ENCODE data around the gene ARFGAP2.

The ARFGAP2 gene

GRCh38 chr11:47176328-47177228, at the start of gene ARFGAP2:
Gene ARFGAP2, minus strand, starts transcription at chr11:47176879. Its CDS starts 26 bp downstream, at chr11:47176853.
- TF ChIP-seq, protein P1, sequence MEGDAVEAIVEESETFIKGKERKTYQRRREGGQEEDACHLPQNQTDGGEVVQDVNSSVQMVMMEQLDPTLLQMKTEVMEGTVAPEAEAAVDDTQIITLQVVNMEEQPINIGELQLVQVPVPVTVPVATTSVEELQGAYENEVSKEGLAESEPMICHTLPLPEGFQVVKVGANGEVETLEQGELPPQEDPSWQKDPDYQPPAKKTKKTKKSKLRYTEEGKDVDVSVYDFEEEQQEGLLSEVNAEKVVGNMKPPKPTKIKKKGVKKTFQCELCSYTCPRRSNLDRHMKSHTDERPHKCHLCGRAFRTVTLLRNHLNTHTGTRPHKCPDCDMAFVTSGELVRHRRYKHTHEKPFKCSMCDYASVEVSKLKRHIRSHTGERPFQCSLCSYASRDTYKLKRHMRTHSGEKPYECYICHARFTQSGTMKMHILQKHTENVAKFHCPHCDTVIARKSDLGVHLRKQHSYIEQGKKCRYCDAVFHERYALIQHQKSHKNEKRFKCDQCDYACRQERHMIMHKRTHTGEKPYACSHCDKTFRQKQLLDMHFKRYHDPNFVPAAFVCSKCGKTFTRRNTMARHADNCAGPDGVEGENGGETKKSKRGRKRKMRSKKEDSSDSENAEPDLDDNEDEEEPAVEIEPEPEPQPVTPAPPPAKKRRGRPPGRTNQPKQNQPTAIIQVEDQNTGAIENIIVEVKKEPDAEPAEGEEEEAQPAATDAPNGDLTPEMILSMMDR (conservative IDR thresholded peaks at IDR 0.05), result no peak
- H3K27ac ChIP-seq, result peak within 1 kb of the TSS; percentile 82

DNA sequence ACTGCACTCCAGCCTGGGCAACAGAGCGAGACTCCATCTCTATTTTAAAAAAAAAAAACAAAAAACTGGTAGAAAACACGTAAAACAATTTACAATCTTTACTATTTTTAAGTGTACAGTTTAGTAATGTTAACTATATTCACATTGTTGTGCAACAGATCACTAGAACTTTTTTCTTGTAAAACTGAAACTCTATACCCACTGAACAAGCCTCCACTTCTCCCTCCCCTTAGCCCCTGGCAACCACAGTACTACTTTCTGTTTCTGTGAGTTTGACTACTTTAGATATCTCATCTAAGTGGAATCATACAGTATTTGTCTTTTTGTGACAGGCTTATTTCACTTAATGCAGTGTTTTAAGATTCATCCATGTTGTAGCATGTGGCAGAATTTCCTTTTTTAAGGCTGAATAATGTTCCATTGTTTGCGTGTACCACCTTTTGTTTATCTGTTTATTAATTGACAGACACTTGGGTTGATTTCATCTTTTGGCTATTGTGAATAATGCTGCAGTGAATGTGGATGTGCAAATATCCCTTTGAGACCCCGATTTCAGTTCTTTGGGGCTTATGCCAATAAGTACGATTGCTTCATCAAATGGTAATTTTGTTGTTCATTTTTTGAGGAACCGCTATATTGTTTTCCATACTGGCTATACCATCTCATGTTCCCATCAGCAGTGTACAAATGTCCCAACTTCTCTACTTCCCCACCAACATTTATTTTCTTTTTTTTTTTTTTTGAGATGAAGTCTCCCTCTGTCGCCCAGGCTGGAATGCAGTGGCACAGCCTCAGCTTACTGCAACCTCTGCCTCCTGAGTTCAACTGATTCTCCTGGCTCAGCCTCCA, 49.1 kb upstream of the ARFGAP2 start:
- H3K27ac ChIP-seq, result no peak overlapping the region
- TF ChIP-seq, protein P1 (conservative IDR thresholded peaks at IDR 0.05), result no peak

DNA sequence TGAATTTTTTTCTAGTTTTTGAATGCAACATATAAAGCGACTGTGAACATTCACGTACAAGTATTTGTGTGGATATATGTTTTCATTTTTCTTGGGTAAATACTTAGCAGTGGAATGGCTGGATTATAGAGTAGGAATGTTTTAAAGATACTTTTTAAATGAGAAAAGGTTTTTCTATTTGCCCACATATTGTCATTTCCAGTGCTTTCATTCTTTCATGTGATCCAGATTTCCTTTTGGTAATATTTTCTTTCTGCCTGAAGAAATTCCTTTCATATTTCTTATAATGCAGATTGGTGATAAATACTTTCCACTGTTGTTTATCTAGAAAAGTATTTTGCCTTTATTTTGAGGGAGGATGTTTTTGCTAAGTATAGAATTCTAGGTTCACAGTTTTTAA, 46.0 kb upstream of the ARFGAP2 start:
- TF ChIP-seq, protein P1 (conservative IDR thresholded peaks at IDR 0.05), result no peak
- no peak overlapping the region for H3K27ac ChIP-seq

- TF ChIP-seq, protein P1 (conservative IDR thresholded peaks at IDR 0.05), result no peak
- H3K27ac ChIP-seq, result no peak overlapping the region
Measured at GRCh38 chr11:47220401-47220821, 43.7 kb upstream of the ARFGAP2 start.

DNA sequence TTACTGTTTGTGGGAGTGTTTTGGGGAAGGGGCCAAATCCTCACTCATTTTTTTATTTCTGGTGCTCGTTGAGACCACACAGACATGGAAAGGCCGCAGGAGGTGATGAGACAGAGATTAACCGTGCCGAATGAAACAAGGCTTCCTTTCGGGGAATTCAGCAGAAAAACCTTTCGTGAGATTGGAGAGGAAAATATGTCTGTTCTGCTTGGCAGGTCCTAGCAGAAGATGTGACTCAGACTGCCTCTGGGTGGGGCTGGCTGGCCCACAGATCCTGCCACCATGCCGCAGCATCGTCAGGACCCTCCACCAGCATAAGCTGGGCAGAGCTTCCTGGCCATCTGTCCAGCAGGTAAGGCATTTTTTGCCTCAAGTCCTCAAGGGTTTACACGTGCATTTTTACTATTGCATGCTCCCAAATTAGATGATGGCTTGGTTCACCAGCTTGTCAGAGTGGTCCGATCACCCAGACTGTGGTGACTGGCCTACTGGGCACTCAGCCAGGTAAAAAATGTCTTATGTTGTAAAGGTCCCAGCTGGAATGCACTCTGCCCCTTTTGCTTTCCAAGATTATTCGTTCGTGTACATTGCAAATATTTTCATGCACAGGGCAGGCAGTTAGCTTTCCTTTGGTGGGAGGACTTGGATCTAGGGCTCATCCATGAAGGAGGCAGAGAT, 39.6 kb upstream of the ARFGAP2 start:
- H3K27ac ChIP-seq, result no peak overlapping the region
- TF ChIP-seq, protein P1 (conservative IDR thresholded peaks at IDR 0.05), result no peak

DNA sequence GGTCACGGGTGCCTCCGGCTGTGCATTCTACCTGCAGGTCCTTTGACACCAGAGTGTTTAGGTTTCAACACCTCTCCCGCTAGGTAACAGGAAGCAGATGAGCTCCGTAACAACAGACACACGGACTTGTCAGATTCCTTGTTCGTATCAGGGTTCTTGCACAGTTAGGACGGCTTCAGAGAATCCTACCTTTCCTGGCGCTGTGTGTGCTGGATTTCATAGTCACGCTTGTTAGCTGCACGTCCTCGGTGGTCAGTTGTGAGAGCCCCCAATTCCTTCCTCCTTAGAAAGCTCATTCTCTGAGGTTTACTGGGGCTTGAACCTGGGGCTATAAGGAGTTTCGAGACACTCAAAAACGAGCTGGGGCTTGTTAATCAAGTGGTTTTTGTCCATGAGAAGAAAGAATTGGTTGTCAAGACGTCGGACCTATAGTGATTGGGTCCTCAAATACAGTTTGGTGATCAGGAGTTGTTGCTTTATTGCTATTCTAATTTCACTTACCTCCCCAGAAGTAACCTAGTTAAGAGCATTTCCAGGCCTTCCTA, 38.8 kb upstream of the ARFGAP2 start:
- TF ChIP-seq, protein P1 (conservative IDR thresholded peaks at IDR 0.05), result no peak
- H3K27ac ChIP-seq, result peak overlapping the region; percentile 76

All from VCaP (cell line).